ENCODE measurements around the gene ANO6. TPM values are rescaled to one million over a fixed set of nuclear protein-coding genes. Genes with fewer than 3 reads are reported as not detected.

Gene ANO6
- total RNA-seq, 3 donors from 2014 or later, result 71.8 to 141 (median 76.5) TPM

DNA sequence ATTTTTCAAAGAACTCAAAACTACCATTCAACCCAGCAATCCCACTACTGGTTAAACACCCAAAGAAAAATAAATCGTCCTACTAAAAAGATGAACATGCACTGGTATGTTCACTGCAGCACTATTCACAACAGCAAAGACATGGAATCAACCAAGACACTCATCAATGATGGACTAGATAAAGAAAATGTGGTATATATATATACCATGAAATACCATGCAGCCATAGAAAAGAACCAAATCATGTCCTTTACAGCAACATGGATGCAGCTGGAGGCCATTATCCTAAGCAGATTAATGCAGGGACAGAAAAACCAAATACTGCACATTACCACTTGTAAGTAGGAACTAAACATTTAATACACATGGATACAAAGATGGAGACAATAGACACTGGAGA lies 3.8 kb upstream of the ANO6 start:
- H3K27me3 ChIP-seq, result no peaks in the 10 kb centered on the region
- no peaks in the 10 kb centered on the region for H3K36me3 ChIP-seq
- no peak overlapping the region for H3K4me3 ChIP-seq
- intact Hi-C loops (cut with DNase I; ENCODE audit: low total_unique reads), result no loop called here
- no peaks in the 10 kb centered on the region for H3K4me1 ChIP-seq
- H3K27ac ChIP-seq, result no peak overlapping the region
- DNase-seq (ENCODE audit: low spot score in 2 of 2), result no peak
- TF ChIP-seq POLR2A (IDR thresholded peaks at IDR 0.05), result no peak
- TF ChIP-seq CTCF (IDR thresholded peaks at IDR 0.05), result no peak
- no peak for TF ChIP-seq POLR2AphosphoS5 (IDR thresholded peaks at IDR 0.05)
- H3K9me3 ChIP-seq, result no peaks in the 10 kb centered on the region

- no peaks in the 10 kb centered on the region for H3K27me3 ChIP-seq
- no peak overlapping the region for H3K4me3 ChIP-seq
- DNase-seq (ENCODE audit: low spot score in 2 of 2), result no peak
- H3K27ac ChIP-seq, result no peak overlapping the region
- intact Hi-C loops (cut with DNase I; ENCODE audit: low total_unique reads), result no loop called here
- H3K4me1 ChIP-seq, result peaks cover 0 to 5% of the 10 kb centered on the region in 2 donors
- H3K36me3 ChIP-seq, result no peaks in the 10 kb centered on the region
- H3K9me3 ChIP-seq, result no peaks in the 10 kb centered on the region
- TF ChIP-seq POLR2AphosphoS5 (IDR thresholded peaks at IDR 0.05) (no peak), CTCF (IDR thresholded peaks at IDR 0.05) (peak in 1 of 3 donors; percentile 10), POLR2A (IDR thresholded peaks at IDR 0.05) (no peak)
Measured at GRCh38 chr12:45213107-45213506, 2.8 kb upstream of the ANO6 start.

DNA sequence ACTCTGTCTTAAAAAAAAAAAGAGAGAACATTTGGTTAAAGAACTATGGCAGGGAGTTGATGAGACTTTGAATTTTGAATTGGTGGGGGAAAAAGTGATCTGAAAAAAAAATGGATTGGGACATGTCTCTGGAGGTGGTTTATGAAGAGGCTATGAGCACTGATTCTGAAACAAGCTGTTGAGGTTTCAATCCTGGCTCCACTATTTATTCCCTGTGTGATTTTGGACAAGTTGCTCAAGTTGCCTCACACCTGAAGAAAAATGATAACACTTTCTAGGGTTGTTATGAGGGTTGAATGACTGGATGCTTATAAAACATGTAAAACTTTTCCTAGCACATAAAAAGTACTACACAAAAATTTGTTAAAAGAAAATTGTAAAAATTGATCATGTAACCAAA lies 1.8 kb upstream of the ANO6 start:
- Histone ChIP-seq H3K27me3 (no peaks in the 10 kb centered on the region), H3K27ac (peak overlapping the region in 1 of 2 donors; percentile 95), H3K36me3 (no peaks in the 10 kb centered on the region), H3K4me1 (peaks cover 0 to 6% of the 10 kb centered on the region in 2 donors), H3K4me3 (no peak overlapping the region), H3K9me3 (no peaks in the 10 kb centered on the region)
- no peak for TF ChIP-seq POLR2A (IDR thresholded peaks at IDR 0.05)
- no peak for TF ChIP-seq POLR2AphosphoS5 (IDR thresholded peaks at IDR 0.05)
- TF ChIP-seq CTCF (IDR thresholded peaks at IDR 0.05), result no peak
- no peak for DNase-seq (ENCODE audit: low spot score in 2 of 2)
- intact Hi-C loops (cut with DNase I; ENCODE audit: low total_unique reads), result no loop called here

DNA sequence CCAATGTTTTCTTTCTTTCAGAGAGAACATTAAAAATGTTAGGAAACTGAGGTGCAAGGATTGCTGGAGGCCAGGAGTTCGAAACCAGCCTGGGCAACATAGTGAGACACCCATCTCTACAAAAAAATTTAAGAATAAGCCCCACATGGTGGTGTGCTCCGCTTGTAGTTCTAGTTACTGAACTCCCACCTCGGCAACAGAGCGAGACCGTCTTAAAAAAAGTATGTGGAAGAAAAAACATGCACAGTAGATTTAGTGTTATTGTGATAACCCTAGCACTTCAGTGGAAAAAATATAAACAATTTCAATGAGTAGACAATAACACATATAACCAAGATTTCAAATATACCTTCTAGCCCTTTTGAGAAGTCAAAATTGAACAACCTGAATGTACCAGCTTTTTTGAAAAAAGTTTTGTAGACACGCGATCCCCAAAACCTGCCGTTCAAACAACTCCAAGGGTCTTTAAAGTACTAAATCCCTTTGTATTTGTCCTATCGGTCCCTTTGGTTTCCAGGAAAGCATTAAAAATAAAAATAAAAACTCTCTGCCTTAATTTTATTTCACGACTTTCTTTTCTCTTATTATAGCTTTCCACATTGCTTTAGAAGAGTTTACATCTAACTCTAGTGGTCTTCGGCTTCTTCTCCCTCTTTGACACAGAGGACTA lies 1.0 kb upstream of the ANO6 start:
- DNase-seq (ENCODE audit: low spot score in 2 of 2), result no peak

More for the DNA sequence above, 1.0 kb upstream of the ANO6 start:
- Histone ChIP-seq H3K4me1 (peaks cover 4 to 13% of the 10 kb centered on the region in 2 donors), H3K27me3 (no peaks in the 10 kb centered on the region), H3K36me3 (no peaks in the 10 kb centered on the region), H3K4me3 (peak overlapping the region; percentile 71 to 89 (median 80)), H3K27ac (peak overlapping the region; percentile 91 to 95), H3K9me3 (no peaks in the 10 kb centered on the region)
- TF ChIP-seq POLR2A (IDR thresholded peaks at IDR 0.05) (no peak), CTCF (IDR thresholded peaks at IDR 0.05) (no peak), POLR2AphosphoS5 (IDR thresholded peaks at IDR 0.05) (no peak)
- intact Hi-C loops (cut with DNase I; ENCODE audit: low total_unique reads), result no loop called here

Data from breast epithelium (tissue), 4 donors.